ENCODE measurements around the gene KCNK7. TPM values are rescaled to one million over a fixed set of nuclear protein-coding genes. Genes with fewer than 3 reads are reported as not detected.

Gene KCNK7
- total and polyA plus RNA-seq, 2 experiments from 2014 or later, result not detected

- DNase-seq, result peak; percentile 52
- no peaks in the 10 kb centered on the region for H3K27me3 ChIP-seq (replicated peaks; ENCODE audit: insufficient read depth)
- peaks cover 34% of the 10 kb centered on the region for H3K79me2 ChIP-seq (ENCODE audit: insufficient read depth)
- H4K20me1 ChIP-seq (ENCODE audit: insufficient read depth), result no peaks in the 10 kb centered on the region
- peak overlapping the region; percentile 84 for H3K4me3 ChIP-seq
- H3K9ac ChIP-seq, result peak overlapping the region; percentile 87
- H3K36me3 ChIP-seq (ENCODE audit: low read depth), result peaks cover 3% of the 10 kb centered on the region; the same call in 1 of the 2 replicates
- 85 to 89% methylated on average over 12 of the region's 12 CpGs for WGBS, 2 experiments (ENCODE audit: low coverage in 1 of 2, low lambda C conversion rate in 2 of 2, missing lambda C conversion rate in 2 of 2)
- peak overlapping the region; percentile 83 for H3K4me2 ChIP-seq (ENCODE audit: unreplicated experiment)
- TF ChIP-seq EZH2phosphoT487 (IDR thresholded peaks at IDR 0.05; ENCODE audit: insufficient read depth, low read depth), result no peak
- no peak for TF ChIP-seq EZH2 (IDR thresholded peaks at IDR 0.05; ENCODE audit: insufficient read depth, poor library complexity, severe bottlenecking)
- peaks cover 39% of the 10 kb centered on the region for H3F3A ChIP-seq (ENCODE audit: insufficient read depth)
- H3K9me3 ChIP-seq (ENCODE audit: low read depth), result no peaks in the 10 kb centered on the region
- peak overlapping the region; percentile 89 for H3K27ac ChIP-seq
- in situ Hi-C loops (cut with MboI), result no loop called here
- peaks cover 47% of the 10 kb centered on the region for H3K4me1 ChIP-seq (ENCODE audit: insufficient read depth)
- H2AFZ ChIP-seq, result 0 out of 2 replicates have a peak overlapping the region, but pooled peaks have one; percentile 27
- H3K9me2 ChIP-seq (ENCODE audit: insufficient read depth), result no peaks in the 10 kb centered on the region
Measured at GRCh38 chr11:65556470-65557279, 38.9 kb downstream of the KCNK7 start.

GRCh38 chr11:65555693-65556231, 39.8 kb downstream of the KCNK7 start:
- peaks cover 34% of the 10 kb centered on the region for H3K79me2 ChIP-seq (ENCODE audit: insufficient read depth)
- TF ChIP-seq EZH2 (IDR thresholded peaks at IDR 0.05; ENCODE audit: insufficient read depth, poor library complexity, severe bottlenecking), result no peak
- TF ChIP-seq EZH2phosphoT487 (IDR thresholded peaks at IDR 0.05; ENCODE audit: insufficient read depth, low read depth), result no peak
- no peak overlapping the region for H2AFZ ChIP-seq
- peak overlapping the region; percentile 83 for H3K4me2 ChIP-seq (ENCODE audit: unreplicated experiment)
- H3K36me3 ChIP-seq (ENCODE audit: low read depth), result peaks cover 5% of the 10 kb centered on the region; the same call in 1 of the 2 replicates
- H3K4me1 ChIP-seq (ENCODE audit: insufficient read depth), result peaks cover 42% of the 10 kb centered on the region
- no peaks in the 10 kb centered on the region for H3K9me2 ChIP-seq (ENCODE audit: insufficient read depth)
- peak; percentile 95 for DNase-seq
- WGBS, 2 experiments (ENCODE audit: low coverage in 1 of 2, low lambda C conversion rate in 2 of 2, missing lambda C conversion rate in 2 of 2), result 3 to 12% methylated on average over 6 of the region's 6 CpGs
- H3K4me3 ChIP-seq, result peak overlapping the region; percentile 84
- H4K20me1 ChIP-seq (ENCODE audit: insufficient read depth), result no peaks in the 10 kb centered on the region
- peak overlapping the region; percentile 89 for H3K27ac ChIP-seq
- H3K9ac ChIP-seq, result peak overlapping the region; percentile 87
- H3F3A ChIP-seq (ENCODE audit: insufficient read depth), result peaks cover 33% of the 10 kb centered on the region
- no peaks in the 10 kb centered on the region for H3K9me3 ChIP-seq (ENCODE audit: low read depth)
- in situ Hi-C loops (cut with MboI), result no loop called here
- no peaks in the 10 kb centered on the region for H3K27me3 ChIP-seq (replicated peaks; ENCODE audit: insufficient read depth)

GRCh38 chr11:65554842-65555430, 40.7 kb downstream of the KCNK7 start:
- H3K27me3 ChIP-seq (replicated peaks; ENCODE audit: insufficient read depth), result no peaks in the 10 kb centered on the region
- peak overlapping the region; percentile 50 for H3K4me2 ChIP-seq (ENCODE audit: unreplicated experiment)
- 0 out of 2 replicates have a peak overlapping the region, but pooled peaks have one; percentile 34 for H3K4me3 ChIP-seq
- no peak overlapping the region for H2AFZ ChIP-seq
- TF ChIP-seq EZH2 (IDR thresholded peaks at IDR 0.05; ENCODE audit: insufficient read depth, poor library complexity, severe bottlenecking) (no peak), EZH2phosphoT487 (IDR thresholded peaks at IDR 0.05; ENCODE audit: insufficient read depth, low read depth) (no peak)
- no peaks in the 10 kb centered on the region for H3K9me3 ChIP-seq (ENCODE audit: low read depth)
- H4K20me1 ChIP-seq (ENCODE audit: insufficient read depth), result no peaks in the 10 kb centered on the region
- no peak for DNase-seq
- H3K9ac ChIP-seq, result peak overlapping the region; percentile 48; the same call in 1 of the 2 replicates
- peaks cover 34% of the 10 kb centered on the region for H3K79me2 ChIP-seq (ENCODE audit: insufficient read depth)
- peaks cover 7% of the 10 kb centered on the region; the same call in 1 of the 2 replicates for H3K36me3 ChIP-seq (ENCODE audit: low read depth)
- peaks cover 25% of the 10 kb centered on the region for H3F3A ChIP-seq (ENCODE audit: insufficient read depth)
- H3K9me2 ChIP-seq (ENCODE audit: insufficient read depth), result no peaks in the 10 kb centered on the region
- in situ Hi-C loops (cut with MboI), result no loop called here
- H3K27ac ChIP-seq, result peak overlapping the region; percentile 89; the same call in 1 of the 2 replicates
- WGBS, 2 experiments (ENCODE audit: low coverage in 1 of 2, low lambda C conversion rate in 2 of 2, missing lambda C conversion rate in 2 of 2), result 79 to 82% methylated on average over 4 of the region's 4 CpGs
- peaks cover 34% of the 10 kb centered on the region for H3K4me1 ChIP-seq (ENCODE audit: insufficient read depth)

GRCh38 chr11:65554057-65554818, 41.4 kb downstream of the KCNK7 start:
- H2AFZ ChIP-seq, result no peak overlapping the region
- no peaks in the 10 kb centered on the region for H4K20me1 ChIP-seq (ENCODE audit: insufficient read depth)
- H3K9me2 ChIP-seq (ENCODE audit: insufficient read depth), result no peaks in the 10 kb centered on the region
- peaks cover 18% of the 10 kb centered on the region for H3F3A ChIP-seq (ENCODE audit: insufficient read depth)
- H3K9me3 ChIP-seq (ENCODE audit: low read depth), result no peaks in the 10 kb centered on the region
- no peak overlapping the region for H3K9ac ChIP-seq
- H3K4me3 ChIP-seq, result no peak overlapping the region
- no peak for TF ChIP-seq EZH2 (IDR thresholded peaks at IDR 0.05; ENCODE audit: insufficient read depth, poor library complexity, severe bottlenecking)
- no peak for TF ChIP-seq EZH2phosphoT487 (IDR thresholded peaks at IDR 0.05; ENCODE audit: insufficient read depth, low read depth)
- peaks cover 27% of the 10 kb centered on the region for H3K4me1 ChIP-seq (ENCODE audit: insufficient read depth)
- H3K27ac ChIP-seq, result no peak overlapping the region
- no peaks in the 10 kb centered on the region for H3K27me3 ChIP-seq (replicated peaks; ENCODE audit: insufficient read depth)
- no peak overlapping the region for H3K4me2 ChIP-seq (ENCODE audit: unreplicated experiment)
- 89 to 92% methylated on average over 23 to 26 of the region's 27 CpGs for WGBS, 2 experiments (ENCODE audit: low coverage in 1 of 2, low lambda C conversion rate in 2 of 2, missing lambda C conversion rate in 2 of 2)
- DNase-seq, result no peak
- in situ Hi-C loops (cut with MboI), result no loop called here
- peaks cover 10% of the 10 kb centered on the region; the same call in 1 of the 2 replicates for H3K36me3 ChIP-seq (ENCODE audit: low read depth)
- peaks cover 34% of the 10 kb centered on the region for H3K79me2 ChIP-seq (ENCODE audit: insufficient read depth)

Data from GM23248 (cell line).